PC-3 (cell line): Measurements from ENCODE around the gene PPM1B. TPM values are rescaled to one million over a fixed set of nuclear protein-coding genes. Genes with fewer than 3 reads are reported as not detected.

Experiments used
- ATAC-seq: fragments of 200-7000 bp; cut with Tn5 transposase; 2 replicates; pipeline ENCODE4 v1.9.1; 2020; ENCODE audit warnings: mild to moderate bottlenecking, moderate library complexity
- BruUV-seq: library from RNA; stranded (reverse); fragments of 400-500 nt; replicated peaks from 2 replicates; lab custom pipeline; 2021; lab: Mats Ljungman, UMichigan
- CTCF ChIA-PET: fragments of 300-600 bp; sonication (Branson Sonifier 250); formaldehyde crosslinking; loops from one replicate; lab custom pipeline; 2022; ENCODE audit warnings: antibody characterized with exemption; lab: Charles Lee
- POLR2A ChIA-PET: fragments of 300-600 bp; sonication (Branson Sonifier 250); formaldehyde crosslinking; loops from one replicate; lab custom pipeline; 2022; ENCODE audit warnings: antibody characterized with exemption; ENCODE audit not compliant: unreplicated experiment; lab: Charles Lee
- DNase-seq: peaks from one replicate; pipeline ENCODE4 v3.0.0-alpha.2; 2015
- H2AFZ ChIP-seq: fragments of 300-600 bp; sonication (generic); 2 replicates; pipeline ENCODE4 v1.6.0; 2016; ENCODE audit warnings: antibody characterized with exemption, low read length
- H3F3A ChIP-seq: fragments of 300-600 bp; sonication (generic); one replicate; pipeline ENCODE4 v1.6.0; 2017; ENCODE audit warnings: antibody characterized with exemption, low read length, control low read depth, mild to moderate bottlenecking; ENCODE audit not compliant: unreplicated experiment
- H3K27ac ChIP-seq: fragments of 300-600 bp; sonication (generic); 2 replicates; pipeline ENCODE4 v1.5.1; 2016; ENCODE audit warnings: mild to moderate bottlenecking, low read length
- H3K27me3 ChIP-seq: fragments of 300-600 bp; sonication (generic); 2 replicates; pipeline ENCODE4 v1.6.1; 2016; ENCODE audit warnings: low read length, mixed read lengths
- H3K36me3 ChIP-seq: fragments of 300-600 bp; sonication (generic); 2 replicates; pipeline ENCODE4 v1.6.1; 2016; ENCODE audit warnings: low read depth, mixed run types, low read length, mixed read lengths
- H3K4me1 ChIP-seq: fragments of 300-600 bp; sonication (generic); 2 replicates; pipeline ENCODE4 v1.5.1; 2016; ENCODE audit warnings: low read length; ENCODE audit not compliant: insufficient read depth
- H3K4me2 ChIP-seq: fragments of 300-600 bp; sonication (generic); 2 replicates; pipeline ENCODE4 v1.6.0; 2016; ENCODE audit warnings: low read length
- H3K4me3 ChIP-seq: fragments of 300-600 bp; sonication (generic); 2 replicates; pipeline ENCODE4 v1.5.1; 2016; ENCODE audit warnings: mild to moderate bottlenecking, low read length, mixed read lengths
- H3K79me2 ChIP-seq: fragments of 300-600 bp; sonication (generic); 2 replicates; pipeline ENCODE4 v1.6.1; 2017; ENCODE audit warnings: low read length, mixed read lengths
- H3K9ac ChIP-seq: fragments of 300-600 bp; sonication (generic); 2 replicates; pipeline ENCODE4 v1.6.0; 2016; ENCODE audit warnings: mild to moderate bottlenecking, low read length
- H3K9me2 ChIP-seq: fragments of 300-600 bp; sonication (generic); replicated peaks from 2 replicates; pipeline ENCODE4 v1.6.1; 2016; ENCODE audit warnings: mixed run types, low read length, mixed read lengths
- H3K9me3 ChIP-seq: fragments of 300-600 bp; sonication (generic); 2 replicates; pipeline ENCODE4 v1.6.1; 2016; ENCODE audit warnings: low read length, mixed read lengths
- H4K20me1 ChIP-seq: fragments of 300-600 bp; sonication (generic); 2 replicates; pipeline ENCODE4 v1.6.1; 2016; ENCODE audit warnings: low read length, mixed read lengths
- CTCF ChIP-seq: fragments of 300-600 bp; sonication (generic); conservative IDR thresholded peaks from 2 replicates; pipeline ENCODE4 v1.5.1; 2017; ENCODE audit warnings: antibody characterized with exemption, low read depth, mild to moderate bottlenecking, low read length
- EZH2 ChIP-seq: fragments of 300-600 bp; sonication (generic); IDR thresholded peaks from one replicate; pipeline ENCODE4 v1.6.1; 2017; ENCODE audit warnings: antibody characterized with exemption, mild to moderate bottlenecking, low read length; ENCODE audit not compliant: unreplicated experiment
- EZH2phosphoT487 ChIP-seq: fragments of 300-600 bp; sonication (generic); IDR thresholded peaks from 2 replicates; pipeline ENCODE4 v1.6.1; 2018; ENCODE audit warnings: mild to moderate bottlenecking, antibody characterized with exemption, low read length, borderline replicate concordance
- intact Hi-C: fragments of 100-400 bp; cut with micrococcal nuclease; formaldehyde crosslinking; loops from 2 replicates; pipeline ENCODE4 v1.9.0; 2023
- total RNA-seq: library from RNA; depleted of rRNA; stranded (reverse); fragments of >200 nt; gene quantifications from 2 replicates; pipeline ENCODE4 v1.2.3, GENCODE V29; 2014

PPM1B gene
- total RNA-seq, 1 experiment from 2014 or later = 17.6 TPM

- ChIA-PET CTCF (no interaction called here), POLR2A (no interaction called here)
- intact Hi-C loops = no loop called here
- no peak overlapping the region for H2AFZ ChIP-seq
- no peaks in the 10 kb centered on the region for H3K36me3 ChIP-seq
- TF ChIP-seq CTCF (no peak), EZH2phosphoT487 (no peak), EZH2 (no peak)
- H3K4me2 ChIP-seq = no peak overlapping the region
- no peaks in the 10 kb centered on the region for H3K4me1 ChIP-seq
- no peaks in the 10 kb centered on the region for H3K9me3 ChIP-seq
- peaks cover 73% of the 10 kb centered on the region for H3K79me2 ChIP-seq
- H3F3A ChIP-seq = no peaks in the 10 kb centered on the region
- BruUV-seq = no TSS peak
- no peak overlapping the region for H3K4me3 ChIP-seq
- DNase-seq (no peak), ATAC-seq (no peak)
- H3K27ac ChIP-seq = no peak overlapping the region
- no peaks in the 10 kb centered on the region for H3K9me2 ChIP-seq
- H3K9ac ChIP-seq = no peak overlapping the region
- peaks cover 6% of the 10 kb centered on the region; the same call in 1 of the 2 replicates for H4K20me1 ChIP-seq
- no peaks in the 10 kb centered on the region for H3K27me3 ChIP-seq
Observed at GRCh38 chr2:44184106-44184505, 15.4 kb downstream of the PPM1B start.

GRCh38 chr2:44186810-44187209, 18.1 kb downstream of the PPM1B start:
- no TSS peak for BruUV-seq
- Histone ChIP-seq H3K9ac (no peak overlapping the region), H3K27ac (no peak overlapping the region), H3K79me2 (peaks cover 67% of the 10 kb centered on the region), H3K4me2 (no peak overlapping the region), H3K9me2 (no peaks in the 10 kb centered on the region), H4K20me1 (peaks cover 6% of the 10 kb centered on the region; the same call in 1 of the 2 replicates), H3K4me3 (no peak overlapping the region), H3F3A (no peaks in the 10 kb centered on the region), H3K9me3 (no peaks in the 10 kb centered on the region), H3K4me1 (no peaks in the 10 kb centered on the region), H3K27me3 (no peaks in the 10 kb centered on the region), H3K36me3 (no peaks in the 10 kb centered on the region), H2AFZ (no peak overlapping the region)
- ChIA-PET POLR2A (no interaction called here), CTCF (no interaction called here)
- no peak for TF ChIP-seq EZH2
- no peak for TF ChIP-seq EZH2phosphoT487
- no peak for TF ChIP-seq CTCF
- DNase-seq = no peak
- ATAC-seq = no peak
- intact Hi-C loops = no loop called here

GRCh38 chr2:44187251-44187650, 18.6 kb downstream of the PPM1B start:
- Histone ChIP-seq H3K79me2 (peaks cover 65% of the 10 kb centered on the region), H2AFZ (no peak overlapping the region), H3K9ac (no peak overlapping the region), H3K9me2 (no peaks in the 10 kb centered on the region), H3K4me1 (no peaks in the 10 kb centered on the region), H4K20me1 (peaks cover 6% of the 10 kb centered on the region; the same call in 1 of the 2 replicates), H3F3A (no peaks in the 10 kb centered on the region), H3K27me3 (no peaks in the 10 kb centered on the region), H3K27ac (no peak overlapping the region), H3K36me3 (no peaks in the 10 kb centered on the region), H3K4me2 (no peak overlapping the region), H3K4me3 (no peak overlapping the region), H3K9me3 (no peaks in the 10 kb centered on the region)
- ChIA-PET CTCF (no interaction called here), POLR2A (no interaction called here)
- DNase-seq (no peak), ATAC-seq (no peak)
- TF ChIP-seq CTCF (no peak), EZH2phosphoT487 (no peak), EZH2 (no peak)
- intact Hi-C loops = no loop called here
- BruUV-seq = no TSS peak
